ENCODE data around the gene NCBP2. TPM values are rescaled to one million over a fixed set of nuclear protein-coding genes. Genes with fewer than 3 reads are reported as not detected.

Gene NCBP2
- total and polyA plus RNA-seq, 2 donors (not counting 3 experiments of a cell fraction or from before 2014, with no cell fraction given): 31.2 to 76.1 TPM

GRCh38 chr3:196927571-196928453 lies 14.5 kb downstream of the NCBP2 start:
- DNase-seq (ENCODE audit: low read depth, low spot score) (no peak), FAIRE-seq (no peak)
- H3K4me3 ChIP-seq (replicated peaks in 1 of 3; ENCODE audit: insufficient read depth in 1 of 3, low read depth in 1 of 3, low read length in 3 of 3): no peak overlapping the region
- H3K4me2 ChIP-seq (ENCODE audit: insufficient read depth, low read length): no peak overlapping the region
- no peak overlapping the region for H3K27ac ChIP-seq (ENCODE audit: insufficient read depth, low read depth, low read length)
- no peaks in the 10 kb centered on the region for H4K20me1 ChIP-seq (replicated peaks; ENCODE audit: control insufficient read depth, extremely low read depth, insufficient read depth, low read length)
- CTCF ChIA-PET: interaction anchor here (0.6 to 0.9 kb wide), 3 partner anchors 30 to 252 kb away, joined by 3 to 4 read pairs (median 3); no protein-coding TSS in a partner anchor
- BruUV-seq (replicated peaks): no TSS peak
- intact Hi-C loops (cut with micrococcal nuclease) (no loop called here), dilution Hi-C loops (cut with MboI; ENCODE audit: extremely low pct_ligation_motif_present, low sequenced_read_pairs) (no loop called here)
- TF ChIP-seq MAX (IDR thresholded peaks at IDR 0.05; ENCODE audit: insufficient read depth, insufficient read length) (no peak), POLR2A (IDR thresholded peaks at IDR 0.05; ENCODE audit: low read depth, low read length) (no peak), MYC (IDR thresholded peaks at IDR 0.05; ENCODE audit: low read depth, low read length) (no peak)
- POLR2A ChIA-PET: no interaction called here
- no peaks in the 10 kb centered on the region for H3K9me1 ChIP-seq (replicated peaks; ENCODE audit: control insufficient read depth, extremely low read depth, insufficient read depth, low read length)
- no peak overlapping the region for H2AFZ ChIP-seq (ENCODE audit: low read depth, low read length)
- peaks cover 2% of the 10 kb centered on the region for H3K4me1 ChIP-seq (ENCODE audit: control insufficient read depth, extremely low read depth, insufficient read depth, low read length)
- H3K27me3 ChIP-seq (ENCODE audit: control insufficient read depth in 2 of 2, insufficient read depth in 2 of 2, low read length in 2 of 2): no peaks in the 10 kb centered on the region
- no peak overlapping the region for H3K9ac ChIP-seq (replicated peaks; ENCODE audit: extremely low read depth, insufficient read depth, low read length)
- H3K36me3 ChIP-seq (ENCODE audit: control insufficient read depth in 2 of 2, extremely low read depth in 1 of 2, insufficient read depth in 2 of 2, low read length in 2 of 2): peaks cover 2 to 13% of the 10 kb centered on the region in 2 experiments
- no peaks in the 10 kb centered on the region for H3K9me3 ChIP-seq (replicated peaks; ENCODE audit: control insufficient read depth, insufficient read depth, low read length)
- H3K79me2 ChIP-seq (ENCODE audit: control insufficient read depth, insufficient read depth, low read length): no peaks in the 10 kb centered on the region

- dilution Hi-C loops (cut with MboI; ENCODE audit: extremely low pct_ligation_motif_present, low sequenced_read_pairs) (no loop called here), intact Hi-C loops (cut with micrococcal nuclease) (no loop called here)
- no peaks in the 10 kb centered on the region for H3K9me3 ChIP-seq (replicated peaks; ENCODE audit: control insufficient read depth, insufficient read depth, low read length)
- no peak overlapping the region for H2AFZ ChIP-seq (ENCODE audit: low read depth, low read length)
- H3K36me3 ChIP-seq (ENCODE audit: control insufficient read depth in 2 of 2, extremely low read depth in 1 of 2, insufficient read depth in 2 of 2, low read length in 2 of 2): peaks cover 0 to 1% of the 10 kb centered on the region in 2 experiments
- H3K4me3 ChIP-seq (replicated peaks in 1 of 3; ENCODE audit: insufficient read depth in 1 of 3, low read depth in 1 of 3, low read length in 3 of 3): no peak overlapping the region
- DNase-seq (ENCODE audit: low read depth, low spot score) (no peak), FAIRE-seq (no peak)
- no TSS peak for BruUV-seq (replicated peaks)
- TF ChIP-seq MYC (IDR thresholded peaks at IDR 0.05; ENCODE audit: low read depth, low read length): no peak
- no peak for TF ChIP-seq POLR2A (IDR thresholded peaks at IDR 0.05; ENCODE audit: low read depth, low read length)
- no peak for TF ChIP-seq FOS (IDR thresholded peaks at IDR 0.05; ENCODE audit: borderline replicate concordance, insufficient read depth, low read length)
- TF ChIP-seq EZH2 (IDR thresholded peaks at IDR 0.05; ENCODE audit: borderline replicate concordance, low read depth, low read length, severe bottlenecking): no peak
- TF ChIP-seq MAX (IDR thresholded peaks at IDR 0.05; ENCODE audit: insufficient read depth, insufficient read length): no peak
- TF ChIP-seq GATA2 (IDR thresholded peaks at IDR 0.05; ENCODE audit: insufficient read depth, insufficient read length, low read depth, low read length): no peak
- no peak for TF ChIP-seq CTCF (IDR thresholded peaks at IDR 0.05; ENCODE audit: extremely low read depth in 1 of 2, insufficient read depth in 1 of 2, low read depth in 1 of 2, low read length in 2 of 2)
- no peak for TF ChIP-seq POLR2AphosphoS5 (IDR thresholded peaks at IDR 0.05; ENCODE audit: insufficient read depth, low read depth, low read length)
- no peak for TF ChIP-seq JUN (IDR thresholded peaks at IDR 0.05; ENCODE audit: borderline replicate concordance, insufficient read depth, insufficient read length, low read depth)
- POLR2A ChIA-PET: no interaction called here
- H3K4me1 ChIP-seq (ENCODE audit: control insufficient read depth, extremely low read depth, insufficient read depth, low read length): no peaks in the 10 kb centered on the region
- CTCF ChIA-PET: no interaction called here
- H3K27me3 ChIP-seq (ENCODE audit: control insufficient read depth in 2 of 2, insufficient read depth in 2 of 2, low read length in 2 of 2): no peaks in the 10 kb centered on the region
- no peaks in the 10 kb centered on the region for H3K9me1 ChIP-seq (replicated peaks; ENCODE audit: control insufficient read depth, extremely low read depth, insufficient read depth, low read length)
- no peak overlapping the region for H3K27ac ChIP-seq (ENCODE audit: insufficient read depth, low read depth, low read length)
- H3K9ac ChIP-seq (replicated peaks; ENCODE audit: extremely low read depth, insufficient read depth, low read length): no peak overlapping the region
- H4K20me1 ChIP-seq (replicated peaks; ENCODE audit: control insufficient read depth, extremely low read depth, insufficient read depth, low read length): no peaks in the 10 kb centered on the region
- H3K79me2 ChIP-seq (ENCODE audit: control insufficient read depth, insufficient read depth, low read length): no peaks in the 10 kb centered on the region
- H3K4me2 ChIP-seq (ENCODE audit: insufficient read depth, low read length): no peak overlapping the region
Observed at GRCh38 chr3:196920733-196921132, 21.6 kb downstream of the NCBP2 start.

Measured in endothelial cell of umbilical vein (primary cell).